Kidney (tissue), 14 donors: Measurements from ENCODE around the gene MYL12A. TPM values are rescaled to one million over a fixed set of nuclear protein-coding genes. Genes with fewer than 3 reads are reported as not detected.

Experiments
- DNase-seq, 5 donors: peaks; one replicate each; pipeline ENCODE4 v3.0.0-alpha.2; 2013 to 2020
- FAIRE-seq: peaks from 2 replicates; lab custom pipeline; 2012; peaks lifted over from hg19 to GRCh38; lab: Jason Lieb, UNC
- H3K27ac ChIP-seq, 2 donors: one replicate each; pipeline ENCODE4 v1.7.0; 2013; ENCODE audit warnings: low read depth in 2 of 2, low read length in 2 of 2, inconsistent platforms in 1 of 2
- H3K27me3 ChIP-seq: one replicate; pipeline ENCODE4 v1.7.1; 2013; ENCODE audit warnings: low read length, inconsistent platforms; ENCODE audit not compliant: control insufficient read depth, insufficient read depth
- H3K36me3 ChIP-seq, 3 donors: one replicate each; pipeline versions ENCODE4 v1.7.0 to v1.7.1; 2013; ENCODE audit warnings: low read length in 3 of 3, control low read depth in 1 of 3, inconsistent platforms in 1 of 3; ENCODE audit not compliant: insufficient read depth in 3 of 3, control insufficient read depth in 2 of 3
- H3K4me1 ChIP-seq, 3 donors: one replicate each; pipeline versions ENCODE4 v1.7.0 to v1.7.1; 2013; ENCODE audit warnings: low read length in 3 of 3, inconsistent platforms in 1 of 3, low read depth in 1 of 3; ENCODE audit not compliant: control insufficient read depth in 2 of 3, insufficient read depth in 2 of 3
- H3K4me3 ChIP-seq, 3 donors: one replicate each; pipeline versions ENCODE4 v1.7.0 to v1.8.1; 2013; ENCODE audit warnings: low read length in 3 of 3, control low read depth in 1 of 3, inconsistent platforms in 1 of 3
- H3K9ac ChIP-seq, 3 donors: one replicate each; pipeline versions ENCODE4 v1.7.0 to v1.7.1; 2013; ENCODE audit warnings: low read length in 3 of 3, control low read depth in 1 of 3, inconsistent platforms in 1 of 3
- H3K9me3 ChIP-seq, 3 donors: one replicate each; pipeline versions ENCODE4 v1.7.0 to v1.7.1; 2013; ENCODE audit warnings: low read length in 3 of 3, control low read depth in 1 of 3, inconsistent platforms in 1 of 3; ENCODE audit not compliant: control insufficient read depth in 2 of 3, insufficient read depth in 1 of 3
- CTCF ChIP-seq: IDR thresholded peaks from 3 replicates; pipeline ENCODE4 v1.5.1; 2012; ENCODE audit warnings: mild to moderate bottlenecking, moderate library complexity, borderline replicate concordance; ENCODE audit not compliant: insufficient read depth; ENCODE audit errors: extremely low read depth
- intact Hi-C: fragments of 100-400 bp; cut with DNase I; formaldehyde crosslinking; loops from one replicate; pipeline ENCODE4 v1.11.1; 2022
- polyA plus RNA-seq: library from polyadenylated mRNA; stranded (reverse); fragments of 350-450 nt; fragmentation: Illumina TruSeq; extraction: RNeasy Lipid Tissue Mini Kit (QIAGEN cat#74804); gene quantifications from one replicate; pipeline ENCODE4 v1.2.3, GENCODE V29; 2014; ENCODE audit warnings: low read depth, low replicate concordance; ENCODE audit not compliant: insufficient read depth
- total RNA-seq: library from RNA; stranded (reverse); fragmentation: NEBNext Ultra II Directional; extraction: Animal tissue kit (Norgen Biotek cat#: 25700); gene quantifications from one replicate; pipeline ENCODE4 v1.2.1, GENCODE V29; 2021
- donor health status: control.
- donor health status: control.
- donor health status: control.
- donor health status: control.
- donor health status: control.
- donor health status: DM: yes; HTN: yes; CAD: no.
- donor health status: Normal renal cell carcinoma (clear cell type).

Gene MYL12A
- total and polyA plus RNA-seq, 2 donors from 2014 or later = 442 to 450 TPM

- DNase-seq (no peak), FAIRE-seq (no peak)
- intact Hi-C loops = no loop called here
- no peak for TF ChIP-seq CTCF
- H3K36me3 ChIP-seq = no peaks in the 10 kb centered on the region
- no peak overlapping the region for H3K4me3 ChIP-seq
- H3K27ac ChIP-seq = no peak overlapping the region
- no peaks in the 10 kb centered on the region for H3K27me3 ChIP-seq
- no peak overlapping the region for H3K9ac ChIP-seq
- H3K9me3 ChIP-seq = peaks cover 0 to 13% (median 0%) of the 10 kb centered on the region in 3 donors
- no peaks in the 10 kb centered on the region for H3K4me1 ChIP-seq
Measured at GRCh38 chr18:3205239-3205638, 42.4 kb upstream of the MYL12A start.

GRCh38 chr18:3207565-3207964, 40.0 kb upstream of the MYL12A start:
- Histone ChIP-seq H3K4me1 (peaks cover 0 to 3% (median 0%) of the 10 kb centered on the region in 3 donors), H3K27ac (no peak overlapping the region), H3K36me3 (no peaks in the 10 kb centered on the region), H3K27me3 (no peaks in the 10 kb centered on the region), H3K4me3 (no peak overlapping the region), H3K9me3 (peaks cover 0 to 13% (median 0%) of the 10 kb centered on the region in 3 donors), H3K9ac (no peak overlapping the region)
- no peak for TF ChIP-seq CTCF
- DNase-seq (no peak), FAIRE-seq (no peak)
- intact Hi-C loops = no loop called here

- H3K27ac ChIP-seq = no peak overlapping the region
Measured at GRCh38 chr18:3209859-3210569, 37.6 kb upstream of the MYL12A start.

More at GRCh38 chr18:3209859-3210569, 37.6 kb upstream of the MYL12A start:
- Histone ChIP-seq H3K9ac (no peak overlapping the region), H3K9me3 (peaks cover 0 to 9% (median 0%) of the 10 kb centered on the region in 3 donors), H3K27me3 (no peaks in the 10 kb centered on the region), H3K36me3 (no peaks in the 10 kb centered on the region), H3K4me3 (no peak overlapping the region), H3K4me1 (peaks cover 0 to 3% (median 0%) of the 10 kb centered on the region in 3 donors)
- DNase-seq = no peak
- intact Hi-C loops = no loop called here
- no peak for TF ChIP-seq CTCF
- FAIRE-seq = no peak
